Measurements from ENCODE around the gene PLCL2.

DNA sequence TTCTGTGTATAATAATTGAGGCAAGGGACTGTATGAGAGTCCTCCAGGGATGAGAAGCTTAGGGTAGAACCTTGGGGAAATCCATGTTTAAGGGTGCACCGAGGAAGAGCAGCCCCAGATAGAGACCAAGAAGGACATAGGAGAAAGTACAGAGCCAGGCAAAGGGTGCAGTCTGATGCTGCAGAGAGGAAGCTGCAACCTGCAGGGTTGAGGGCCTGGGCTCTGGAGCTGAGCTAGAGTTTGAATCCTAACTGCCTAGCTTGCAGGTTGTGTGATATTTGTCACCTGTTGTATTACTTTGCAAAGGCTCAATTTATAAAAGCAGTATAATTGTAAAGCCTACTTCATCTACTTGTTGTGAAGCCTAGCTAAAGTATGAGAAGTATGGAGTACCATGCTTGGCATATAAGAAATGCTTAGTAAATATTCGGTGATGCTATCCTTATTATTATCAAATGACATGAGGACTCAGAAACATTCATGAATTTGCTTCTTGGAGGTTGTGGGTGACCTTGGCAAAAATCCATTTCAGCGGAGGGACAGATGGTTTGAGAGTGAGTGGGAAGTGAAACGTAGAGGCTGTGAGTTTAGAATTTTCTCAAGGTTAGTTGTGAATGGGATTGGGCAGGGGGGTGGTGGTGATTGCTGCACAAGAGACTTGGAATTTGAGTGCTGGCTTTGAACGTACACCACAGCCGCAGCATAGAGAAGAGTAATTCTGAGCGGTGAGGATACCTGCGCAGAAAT lies 43.8 kb downstream of the PLCL2 start:
- TF ChIP-seq POLR2A (IDR thresholded peaks at IDR 0.05; ENCODE audit: low read depth, low read length) (no peak), POLR2AphosphoS5 (IDR thresholded peaks at IDR 0.05; ENCODE audit: low read depth, low read length) (no peak), TAF1 (IDR thresholded peaks at IDR 0.05; ENCODE audit: borderline replicate concordance, low read depth, low read length) (no peak)
